H1 (cell line): ENCODE data around the gene NT5C1A. TPM values are rescaled to one million over a fixed set of nuclear protein-coding genes. Genes with fewer than 3 reads are reported as not detected.

Experiments
- CTCF ChIA-PET: fragments of 300-600 bp; sonication (Branson Sonifier 250); formaldehyde crosslinking; loops from one replicate; lab custom pipeline; 2021; ENCODE audit not compliant: partially characterized antibody; lab: Charles Lee
- POLR2A ChIA-PET: fragments of 300-600 bp; sonication (Branson Sonifier 250); formaldehyde crosslinking; loops from one replicate; lab custom pipeline; 2021; ENCODE audit warnings: inconsistent platforms; ENCODE audit not compliant: partially characterized antibody; lab: Charles Lee
- DNase-seq, 2 experiments: peaks; one replicate each; pipeline versions ENCODE4 v3.0.0 to v3.0.0-alpha.2; 2010 to 2022; ENCODE audit warnings: low spot score in 2 of 2, low read depth in 1 of 2, mixed read lengths in 1 of 2
- FAIRE-seq: peaks from 2 replicates; lab custom pipeline; 2011; peaks lifted over from hg19 to GRCh38; lab: Jason Lieb, UNC
- H2AFZ ChIP-seq: 2 replicates; pipeline ENCODE4 v1.8.1; 2012; ENCODE audit warnings: low read length, inconsistent platforms
- H2AK5ac ChIP-seq: 2 replicates; pipeline ENCODE4 v1.6.1; 2013; ENCODE audit warnings: low read depth, low read length
- H2BK120ac ChIP-seq: replicated peaks from 2 replicates; pipeline ENCODE3; 2013; ENCODE audit warnings: low read depth, low read length, inconsistent platforms
- H2BK12ac ChIP-seq: 2 replicates; pipeline ENCODE4 v1.6.1; 2013; ENCODE audit warnings: low read depth, low read length
- H2BK15ac ChIP-seq: 2 replicates; pipeline ENCODE4 v1.6.1; 2013; ENCODE audit warnings: low read length
- H2BK20ac ChIP-seq: 2 replicates; pipeline ENCODE4 v1.6.1; 2013; ENCODE audit warnings: low read length
- H2BK5ac ChIP-seq: 2 replicates; pipeline ENCODE4 v1.6.1; 2013; ENCODE audit warnings: low read depth, low read length
- H3K14ac ChIP-seq: 2 replicates; pipeline ENCODE4 v1.6.1; 2013; ENCODE audit warnings: inconsistent platforms; ENCODE audit not compliant: insufficient read length
- H3K18ac ChIP-seq: 2 replicates; pipeline ENCODE4 v1.6.1; 2013; ENCODE audit warnings: low read length; ENCODE audit errors: extremely low read depth
- H3K23ac ChIP-seq: 2 replicates; pipeline ENCODE4 v1.6.1; 2013; ENCODE audit warnings: inconsistent platforms; ENCODE audit not compliant: insufficient read length
- H3K23me2 ChIP-seq: 2 replicates; pipeline ENCODE4 v1.6.1; 2013; ENCODE audit warnings: low read depth, low read length
- H3K27ac ChIP-seq: 2 replicates; pipeline ENCODE4 v1.6.1; 2011; ENCODE audit warnings: low read depth, low read length, inconsistent platforms
- H3K27me3 ChIP-seq, 4 experiments: replicated peaks in 1 of 4; 1 replicate in 1 of 4; 2 replicates in 3 of 4; pipeline versions ENCODE4 v1.6.1 to v1.8.1; 2011 to 2013; ENCODE audit warnings: low read length in 3 of 4, mild to moderate bottlenecking in 3 of 4, inconsistent platforms in 2 of 4, mixed read lengths in 2 of 4, moderate library complexity in 1 of 4; ENCODE audit not compliant: control insufficient read depth in 3 of 4, insufficient read depth in 3 of 4; ENCODE audit errors: extremely low read depth in 1 of 4
- H3K36me3 ChIP-seq, 4 experiments: 2 replicates each; pipeline versions ENCODE4 v1.6.1 to v1.8.1; 2011 to 2013; ENCODE audit warnings: mild to moderate bottlenecking in 4 of 4, low read length in 3 of 4, moderate library complexity in 2 of 4, control low read depth in 1 of 4, inconsistent platforms in 1 of 4; ENCODE audit not compliant: insufficient read depth in 4 of 4, control insufficient read depth in 2 of 4
- H3K4ac ChIP-seq: replicated peaks from 2 replicates; pipeline ENCODE3; 2013; ENCODE audit warnings: low read length, low read depth, mixed read lengths, inconsistent platforms; ENCODE audit not compliant: insufficient read length
- H3K4me1 ChIP-seq, 4 experiments: replicated peaks in 1 of 4; 1 replicate in 1 of 4; 2 replicates in 3 of 4; pipeline versions ENCODE4 v1.6.1 to v1.8.1; 2011 to 2013; ENCODE audit warnings: low read length in 3 of 4, inconsistent platforms in 2 of 4, mixed read lengths in 1 of 4; ENCODE audit not compliant: insufficient read depth in 4 of 4, control insufficient read depth in 3 of 4
- H3K4me2 ChIP-seq, 2 experiments: 2 replicates each; pipeline versions ENCODE4 v1.6.1 to v1.8.1; 2011 to 2013; ENCODE audit warnings: low read depth in 2 of 2, low read length in 2 of 2, control low read depth in 1 of 2, inconsistent platforms in 1 of 2, mild to moderate bottlenecking in 1 of 2; ENCODE audit not compliant: insufficient read depth in 1 of 2
- H3K4me3 ChIP-seq, 4 experiments: fragments of 200-600, 300-600 bp in 1 of 4; sonication (generic), shearing (Covaris generic), sonication (Bioruptor Twin) in 1 of 4; 2 replicates each; pipeline versions ENCODE4 v1.5.1 to v1.8.1; 2011 to 2016; ENCODE audit warnings: low read length in 4 of 4, low read depth in 3 of 4, control low read depth in 2 of 4, inconsistent platforms in 2 of 4, mild to moderate bottlenecking in 2 of 4, mixed read lengths in 1 of 4, moderate library complexity in 1 of 4; ENCODE audit not compliant: insufficient read depth in 2 of 4; ENCODE audit errors: extremely low read depth in 1 of 4
- H3K56ac ChIP-seq: replicated peaks from 2 replicates; pipeline ENCODE3; 2013; ENCODE audit warnings: low read depth, mild to moderate bottlenecking, mixed read lengths, low read length, inconsistent platforms; ENCODE audit not compliant: insufficient read length
- H3K79me1 ChIP-seq: 2 replicates; pipeline ENCODE4 v1.6.1; 2013; ENCODE audit warnings: low read depth, low read length, control low read depth
- H3K79me2 ChIP-seq, 2 experiments: 2 replicates each; pipeline versions ENCODE4 v1.6.1 to v1.8.1; 2012 to 2013; ENCODE audit warnings: low read length in 2 of 2, mild to moderate bottlenecking in 2 of 2, inconsistent platforms in 1 of 2; ENCODE audit not compliant: insufficient read depth in 2 of 2, control insufficient read depth in 1 of 2
- H3K9ac ChIP-seq, 4 experiments: replicated peaks in 1 of 4; 1 replicate in 1 of 4; 2 replicates in 3 of 4; pipeline versions ENCODE4 v1.6.1 to v1.8.1; 2011 to 2013; ENCODE audit warnings: low read depth in 3 of 4, low read length in 3 of 4, control low read depth in 2 of 4, mild to moderate bottlenecking in 2 of 4, moderate library complexity in 2 of 4, inconsistent platforms in 1 of 4; ENCODE audit errors: extremely low read depth in 1 of 4
- H3K9me3 ChIP-seq, 2 experiments: 2 replicates each; pipeline versions ENCODE4 v1.6.1 to v1.8.1; 2012 to 2013; ENCODE audit warnings: mild to moderate bottlenecking in 2 of 2, moderate library complexity in 2 of 2, control low read depth in 1 of 2, inconsistent platforms in 1 of 2, low read depth in 1 of 2, low read length in 1 of 2, mixed read lengths in 1 of 2; ENCODE audit not compliant: insufficient read depth in 2 of 2
- H4K20me1 ChIP-seq, 2 experiments: replicated peaks in 1 of 2; 2 replicates each; pipeline versions ENCODE3 to v1.8.1; 2011 to 2013; ENCODE audit warnings: inconsistent platforms in 2 of 2, low read length in 2 of 2, mild to moderate bottlenecking in 1 of 2; ENCODE audit not compliant: insufficient read depth in 2 of 2, control insufficient read depth in 1 of 2
- H4K5ac ChIP-seq: 2 replicates; pipeline ENCODE4 v1.6.1; 2013; ENCODE audit warnings: low read length, low read depth, mixed read lengths, inconsistent platforms; ENCODE audit not compliant: insufficient read length
- H4K8ac ChIP-seq: 2 replicates; pipeline ENCODE4 v1.8.0; 2013; ENCODE audit warnings: mild to moderate bottlenecking, moderate library complexity, low read length, inconsistent platforms; ENCODE audit not compliant: insufficient read depth; ENCODE audit errors: extremely low read depth
- H4K91ac ChIP-seq: replicated peaks from 2 replicates; pipeline ENCODE3; 2013; ENCODE audit warnings: low read length, mixed read lengths, inconsistent platforms; ENCODE audit not compliant: insufficient read length
- ATF2 ChIP-seq: IDR thresholded peaks from 2 replicates; pipeline ENCODE4 v1.6.1; 2012; ENCODE audit warnings: low read length, inconsistent platforms
- BACH1 ChIP-seq: IDR thresholded peaks from 2 replicates; pipeline ENCODE4 v1.6.1; 2012; ENCODE audit warnings: low read length, improper control_type of control experiment
- CBX8 ChIP-seq: fragments of 300-800, 300-1000 bp; sonication (generic); IDR thresholded peaks from 2 replicates; pipeline ENCODE4 v1.7.1; 2016; ENCODE audit warnings: low read depth, low read length, borderline replicate concordance
- CHD2 ChIP-seq: IDR thresholded peaks from 2 replicates; pipeline ENCODE4 v1.6.1; 2012; ENCODE audit warnings: low read length, improper control_type of control experiment
- CREB1 ChIP-seq: IDR thresholded peaks from 2 replicates; pipeline ENCODE4 v1.6.1; 2012; ENCODE audit warnings: inconsistent platforms
- NRF1 ChIP-seq: IDR thresholded peaks from 2 replicates; pipeline ENCODE4 v1.6.1; 2011; ENCODE audit warnings: mild to moderate bottlenecking, low read depth, low read length, improper control_type of control experiment
- POU5F1 ChIP-seq: IDR thresholded peaks from 2 replicates; pipeline ENCODE4 v1.6.1; 2011; ENCODE audit warnings: low read depth, mild to moderate bottlenecking, low read length, moderate library complexity
- RAD21 ChIP-seq, 2 experiments: IDR thresholded peaks in 1 of 2; conservative IDR thresholded peaks in 1 of 2; 2 replicates each; pipeline ENCODE4 v1.6.1; 2011; ENCODE audit warnings: low read depth in 2 of 2, low read length in 2 of 2, improper control_type of control experiment in 1 of 2, inconsistent platforms in 1 of 2, mild to moderate bottlenecking in 1 of 2, moderate library complexity in 1 of 2
- RBBP5 ChIP-seq: IDR thresholded peaks from 2 replicates; pipeline ENCODE4 v1.7.1; 2012; ENCODE audit warnings: low read depth, mild to moderate bottlenecking, inconsistent platforms, low read length, moderate library complexity, borderline replicate concordance
- TAF7 ChIP-seq: optimal IDR thresholded peaks from 2 replicates; pipeline ENCODE3; 2011; ENCODE audit warnings: low read depth, mild to moderate bottlenecking, inconsistent platforms, low read length, moderate library complexity, borderline replicate concordance
- ZNF274 ChIP-seq: IDR thresholded peaks from 2 replicates; pipeline ENCODE4 v1.7.0; 2012; ENCODE audit warnings: low read length, borderline replicate concordance; ENCODE audit errors: extremely low read depth
- WGBS, 2 experiments: shearing (Covaris generic) in 1 of 2; methylation state at CpG; one replicate each; pipeline versions ENCODE4 v1.1.6 to v1.1.7; 2013 to 2015; ENCODE audit warnings: low lambda C conversion rate in 2 of 2, mixed read lengths in 2 of 2, inconsistent platforms in 1 of 2, low coverage in 1 of 2, missing lambda C conversion rate in 1 of 2; ENCODE audit not compliant: insufficient replicate concordance in 2 of 2, insufficient coverage in 1 of 2, insufficient read length in 1 of 2; ENCODE audit errors: extremely low coverage in 1 of 2, missing lambda C conversion rate in 1 of 2; 5-methylcytosine and 5-hydroxymethylcytosine counted together
- polyA plus RNA-seq, 7 experiments: library from polyadenylated mRNA; depleted of rRNA in 3 of 7; stranded (reverse) in 5 of 7; unstranded in 2 of 7; fragments of >200 nt in 5 of 7; fragments of 200-250 nt in 2 of 7; gene quantifications; 1 replicate in 5 of 7; 2 replicates in 1 of 7; 4 replicates in 1 of 7; pipeline versions ENCODE4 v1.2.1 to v1.2.3, GENCODE V29; 2011 to 2013; ENCODE audit warnings: missing spikeins in 2 of 7, mixed read lengths in 2 of 7
- total RNA-seq: library from RNA; stranded (reverse); fragmentation: NEBNext Ultra II Directional; extraction: Animal tissue kit (Norgen Biotek cat#: 25700); gene quantifications from 2 replicates; pipeline ENCODE4 v1.2.1, GENCODE V29; 2021

NT5C1A gene
- total and polyA plus RNA-seq, 2 of the 8 experiments (the other 6 are each of a cell fraction or from before 2014, with no cell fraction given), result not detected

DNA sequence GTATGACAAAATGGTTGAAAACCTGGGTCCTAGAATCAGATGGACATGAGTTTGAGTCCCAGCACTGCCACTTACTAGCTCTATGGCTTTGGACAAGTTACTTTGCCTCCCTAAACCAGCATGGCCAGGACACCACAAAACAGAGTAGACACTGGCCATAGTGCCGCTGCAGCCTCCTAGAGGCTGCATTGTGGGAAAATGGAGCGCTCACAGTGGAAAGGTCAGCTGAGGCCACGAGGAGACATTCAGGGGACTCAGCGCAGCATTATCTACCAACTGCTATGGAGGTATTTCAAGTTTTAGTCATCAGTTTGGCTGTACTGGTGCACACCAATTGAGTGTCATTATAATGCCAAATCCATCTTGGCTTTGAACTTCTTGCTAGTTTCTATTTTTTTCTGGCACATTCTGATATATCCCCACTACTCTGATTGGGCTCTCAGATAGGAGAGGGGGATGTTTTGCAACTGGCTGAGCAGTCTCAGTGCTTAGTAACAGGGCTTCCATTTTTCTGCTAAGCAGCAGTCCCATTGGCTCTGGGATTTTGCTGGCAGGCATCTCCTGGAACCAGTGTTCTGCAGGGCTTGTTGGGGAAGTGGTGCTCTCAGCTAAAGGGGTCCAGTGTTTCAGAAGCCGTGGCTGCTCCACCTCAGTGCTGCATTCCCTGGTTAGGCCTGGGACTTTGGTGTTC, 16.2 kb downstream of the NT5C1A start:
- no peak overlapping the region for H3K9ac ChIP-seq
- H2BK120ac ChIP-seq, result no peak overlapping the region
- no peak overlapping the region for H2AFZ ChIP-seq
- no peak overlapping the region for H3K23ac ChIP-seq
- no peak for DNase-seq
- H2AK5ac ChIP-seq, result no peak overlapping the region
- H3K36me3 ChIP-seq, result no peaks in the 10 kb centered on the region
- H4K20me1 ChIP-seq, result peaks cover 0 to 2% of the 10 kb centered on the region in 2 experiments
- H3K4me2 ChIP-seq, result no peak overlapping the region
- no peak overlapping the region for H2BK15ac ChIP-seq
- ChIA-PET POLR2A (interaction anchor here (1.0 to 1.6 kb wide), 3 partner anchors 9 to 66 kb away, joined by 3 to 4 read pairs (median 3); no protein-coding TSS in a partner anchor), CTCF (interaction anchor here (0.7 to 17.8 kb wide), 9 partner anchors 8 to 56 kb away, joined by 3 to 469 read pairs (median 5); partner anchors contain the start of gene HEYL)
- no peak overlapping the region for H3K56ac ChIP-seq
- H3K23me2 ChIP-seq, result no peaks in the 10 kb centered on the region
- H4K91ac ChIP-seq, result no peak overlapping the region
- H3K9me3 ChIP-seq, result no peaks in the 10 kb centered on the region
- no peak overlapping the region for H2BK5ac ChIP-seq
- no peak for FAIRE-seq
- H3K79me1 ChIP-seq, result no peaks in the 10 kb centered on the region
- H4K5ac ChIP-seq, result no peak overlapping the region
- H3K14ac ChIP-seq, result no peak overlapping the region
- no peak overlapping the region for H3K4ac ChIP-seq
- no peak overlapping the region for H3K18ac ChIP-seq
- H3K79me2 ChIP-seq, result no peaks in the 10 kb centered on the region
- no peaks in the 10 kb centered on the region for H3K4me1 ChIP-seq
- H3K4me3 ChIP-seq, result no peak overlapping the region
- no peak overlapping the region for H2BK12ac ChIP-seq
- no peak overlapping the region for H4K8ac ChIP-seq
- H3K27me3 ChIP-seq, result peaks cover 0 to 28% (median 13%) of the 10 kb centered on the region in 4 experiments; a peak in 3 of 7 replicates
- no peak overlapping the region for H2BK20ac ChIP-seq
- no peak overlapping the region for H3K27ac ChIP-seq
- WGBS, 2 experiments, result 80% methylated on average over 5 of the region's 5 CpGs; no CpG with 5 or more reads in 1 of the 2 experiments
- TF ChIP-seq NRF1, result no peak
- TF ChIP-seq RBBP5, result no peak
- no peak for TF ChIP-seq RAD21 (IDR thresholded peaks at IDR 0.05 in 1 of 2, conservative IDR thresholded peaks at IDR 0.05 in 1 of 2; ENCODE audit: low read depth in 2 of 2, low read length in 2 of 2)
- TF ChIP-seq CBX8, result no peak
- TF ChIP-seq ZNF274, result no peak
- TF ChIP-seq CHD2, result no peak
- no peak for TF ChIP-seq POU5F1
- no peak for TF ChIP-seq BACH1
- TF ChIP-seq ATF2, result no peak
- TF ChIP-seq CREB1, result no peak
- no peak for TF ChIP-seq TAF7
